ENCODE measurements around the gene NKAPL.
"Not testable (repeated sequence)": the region's sequence is repeated elsewhere in the genome, so short reads cannot be mapped to it uniquely, and the experiment has no call there.

NKAPL gene

DNA sequence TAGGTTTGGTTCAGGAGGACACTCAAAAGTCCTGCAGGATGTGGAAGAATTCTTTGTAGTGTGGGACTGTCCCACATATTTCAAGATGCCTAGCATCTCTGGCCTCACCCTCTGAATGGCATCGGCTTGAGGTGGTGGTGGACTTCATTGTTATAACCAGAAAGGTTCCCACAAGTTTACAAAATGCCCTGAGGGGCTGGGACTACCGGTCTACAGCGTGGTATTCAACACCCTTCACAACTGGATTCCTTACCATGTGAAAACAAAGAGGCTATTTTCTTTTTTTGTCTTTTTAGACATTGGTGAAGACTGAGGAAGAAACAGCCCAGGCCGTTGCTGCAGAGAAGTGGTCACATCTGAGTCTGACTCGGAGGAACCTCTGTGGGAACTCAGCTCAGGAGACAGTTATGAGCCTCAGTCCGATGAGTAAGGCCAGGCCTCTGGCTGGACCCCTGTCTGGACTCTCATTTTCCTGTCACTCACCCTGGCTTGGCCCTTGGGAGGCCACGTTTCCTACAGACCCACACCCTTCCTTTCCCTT lies 37.5 kb downstream of the NKAPL start:
- in situ Hi-C loops (cut with MboI; ENCODE audit: low sequenced_read_pairs) = no loop called here

DNA sequence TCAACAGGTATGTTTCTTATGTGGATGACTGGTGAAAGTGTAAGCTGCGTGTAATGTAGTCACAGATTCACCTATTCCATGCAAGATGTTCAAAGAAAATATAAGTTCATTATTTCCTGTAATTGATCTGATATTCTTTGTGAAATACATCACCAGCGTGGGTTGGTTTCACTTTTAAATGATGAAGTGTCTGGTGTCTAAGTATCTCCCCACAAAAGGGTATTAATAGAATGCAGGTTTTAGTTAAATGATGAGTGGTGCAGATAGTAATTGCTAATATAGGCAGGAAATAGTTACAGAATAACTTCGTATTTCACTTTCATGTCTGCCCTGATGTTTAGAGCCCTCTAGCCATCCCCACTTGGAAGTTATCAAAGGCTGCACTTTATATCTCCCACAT lies 44.5 kb downstream of the NKAPL start:
- in situ Hi-C loops (cut with MboI; ENCODE audit: low sequenced_read_pairs) = no loop called here

DNA sequence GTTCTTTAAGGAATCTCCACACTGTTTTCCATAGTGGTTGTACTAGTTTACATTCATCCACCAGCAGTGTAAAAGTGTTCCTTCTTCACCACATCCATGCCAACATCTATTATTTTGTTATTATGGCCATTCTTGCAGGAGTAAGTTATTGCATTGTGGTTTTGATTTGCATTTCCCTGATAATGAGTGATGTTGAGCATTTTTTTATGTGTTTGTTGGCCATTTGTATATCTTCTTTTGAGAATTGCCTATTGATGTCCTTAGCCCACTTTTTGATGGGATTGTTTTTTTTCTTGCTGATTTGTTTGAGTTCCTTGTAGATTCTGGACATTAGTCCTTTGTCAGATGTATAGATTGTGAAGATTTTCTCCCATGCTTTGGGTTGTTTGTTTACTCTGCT lies 47.3 kb downstream of the NKAPL start:
- in situ Hi-C loops (cut with MboI; ENCODE audit: low sequenced_read_pairs) = not testable (repeated sequence)
